PC-9 (cell line): Measurements from ENCODE around the gene SPEG.

Source experiments
- CTCF ChIP-seq: fragments of 200-600 bp; sonication (generic); conservative IDR thresholded peaks from 2 replicates; pipeline ENCODE4 v1.6.1; 2017; ENCODE audit warnings: mixed run types, antibody characterized with exemption, mild to moderate bottlenecking, moderate library complexity
- EZH2 ChIP-seq: fragments of 200-600 bp; sonication (generic); IDR thresholded peaks from 2 replicates; pipeline ENCODE4 v1.8.0; 2017; ENCODE audit warnings: antibody characterized with exemption, low read depth

- TF ChIP-seq EZH2 (no peak), CTCF (no peak)
These were observed 27.8 kb upstream of the SPEG start for GRCh38 chr2:219406861-219407230.
